ENCODE data around the gene ACAD9. TPM values are rescaled to one million over a fixed set of nuclear protein-coding genes. Genes with fewer than 3 reads are reported as not detected.

ACAD9 gene
- total RNA-seq, 4 donors from 2014 or later, result 25.6 to 41.6 (median 30.3) TPM

DNA sequence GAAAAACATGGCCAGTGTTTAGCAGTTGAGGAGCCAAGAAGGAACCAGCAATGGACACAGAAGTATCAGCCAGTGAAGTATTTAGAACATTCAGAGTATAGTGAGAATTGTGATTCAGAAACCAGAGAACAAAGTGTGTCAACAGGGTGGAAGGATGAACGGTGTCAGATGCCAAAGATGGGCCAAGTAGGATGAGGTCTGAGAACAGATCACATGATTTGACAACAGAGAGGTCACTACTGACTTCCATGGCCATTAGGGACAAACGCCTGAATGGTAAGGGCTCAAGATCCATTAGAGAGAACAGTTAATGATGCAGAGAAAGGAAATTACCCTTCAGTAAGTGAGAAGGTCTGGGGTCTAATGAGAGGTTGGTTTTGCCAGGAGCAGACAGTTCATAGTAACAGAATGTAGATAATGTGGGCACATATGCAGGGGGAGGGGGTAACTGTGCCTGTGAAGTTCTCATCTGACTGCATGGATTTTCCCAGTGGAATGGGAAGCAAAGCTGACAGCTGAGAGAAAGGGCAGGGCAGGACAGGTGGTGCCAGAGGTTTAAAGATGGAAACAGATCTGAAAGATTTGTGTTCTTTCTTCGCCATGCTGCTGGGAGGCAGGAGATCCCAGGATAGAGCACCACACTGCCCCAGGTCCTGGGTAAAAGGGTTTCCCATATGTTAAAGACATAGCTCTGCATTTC lies 4.8 kb upstream of the ACAD9 start:
- Histone ChIP-seq H3K27me3 (no peaks in the 10 kb centered on the region), H3K4me3 (no peak overlapping the region), H3K36me3 (no peaks in the 10 kb centered on the region), H3K27ac (replicated peaks in 1 of 4) (no peak overlapping the region), H3K4me1 (peaks cover 11 to 15% (median 13%) of the 10 kb centered on the region in 4 donors), H3K9me3 (no peaks in the 10 kb centered on the region)
- WGBS, result 75% methylated on average over 3 of the region's 3 CpGs
- DNase-seq (ENCODE audit: extremely low spot score), result no peak
- intact Hi-C loops (cut with DNase I), result no loop called here
- no peak for TF ChIP-seq POLR2A (IDR thresholded peaks at IDR 0.05; ENCODE audit: low read depth)
- TF ChIP-seq, protein P1, sequence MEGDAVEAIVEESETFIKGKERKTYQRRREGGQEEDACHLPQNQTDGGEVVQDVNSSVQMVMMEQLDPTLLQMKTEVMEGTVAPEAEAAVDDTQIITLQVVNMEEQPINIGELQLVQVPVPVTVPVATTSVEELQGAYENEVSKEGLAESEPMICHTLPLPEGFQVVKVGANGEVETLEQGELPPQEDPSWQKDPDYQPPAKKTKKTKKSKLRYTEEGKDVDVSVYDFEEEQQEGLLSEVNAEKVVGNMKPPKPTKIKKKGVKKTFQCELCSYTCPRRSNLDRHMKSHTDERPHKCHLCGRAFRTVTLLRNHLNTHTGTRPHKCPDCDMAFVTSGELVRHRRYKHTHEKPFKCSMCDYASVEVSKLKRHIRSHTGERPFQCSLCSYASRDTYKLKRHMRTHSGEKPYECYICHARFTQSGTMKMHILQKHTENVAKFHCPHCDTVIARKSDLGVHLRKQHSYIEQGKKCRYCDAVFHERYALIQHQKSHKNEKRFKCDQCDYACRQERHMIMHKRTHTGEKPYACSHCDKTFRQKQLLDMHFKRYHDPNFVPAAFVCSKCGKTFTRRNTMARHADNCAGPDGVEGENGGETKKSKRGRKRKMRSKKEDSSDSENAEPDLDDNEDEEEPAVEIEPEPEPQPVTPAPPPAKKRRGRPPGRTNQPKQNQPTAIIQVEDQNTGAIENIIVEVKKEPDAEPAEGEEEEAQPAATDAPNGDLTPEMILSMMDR (IDR thresholded peaks at IDR 0.05), result no peak
- no peak for TF ChIP-seq EP300 (IDR thresholded peaks at IDR 0.05)
- TF ChIP-seq POLR2AphosphoS5 (IDR thresholded peaks at IDR 0.05), result no peak

GRCh38 chr3:128875556-128876120 lies 3.8 kb upstream of the ACAD9 start:
- intact Hi-C loops (cut with DNase I), result no loop called here
- no peaks in the 10 kb centered on the region for H3K9me3 ChIP-seq
- no peak for DNase-seq (ENCODE audit: extremely low spot score)
- H3K27ac ChIP-seq (replicated peaks in 1 of 4), result no peak overlapping the region
- peaks cover 19 to 24% (median 22%) of the 10 kb centered on the region in 4 donors for H3K4me1 ChIP-seq
- TF ChIP-seq POLR2AphosphoS5 (IDR thresholded peaks at IDR 0.05), result no peak
- TF ChIP-seq, protein P1 (IDR thresholded peaks at IDR 0.05), result peak in 2 of 3 experiments; percentile 17 to 42
- H3K36me3 ChIP-seq, result no peaks in the 10 kb centered on the region
- no peaks in the 10 kb centered on the region for H3K27me3 ChIP-seq
- 58% methylated on average over 11 of the region's 12 CpGs for WGBS
- H3K4me3 ChIP-seq, result no peak overlapping the region

GRCh38 chr3:128878011-128878457 lies 1.4 kb upstream of the ACAD9 start:
- DNase-seq (ENCODE audit: extremely low spot score), result no peak
- Histone ChIP-seq H3K36me3 (peaks cover 0 to 10% (median 7%) of the 10 kb centered on the region in 4 donors), H3K27me3 (no peaks in the 10 kb centered on the region), H3K9me3 (no peaks in the 10 kb centered on the region), H3K4me3 (peak overlapping the region; percentile 71 to 83 (median 78)), H3K27ac (replicated peaks in 1 of 4) (peak overlapping the region; percentile 87 to 96 (median 94)), H3K4me1 (peaks cover 25 to 45% (median 39%) of the 10 kb centered on the region in 4 donors)
- 83% methylated on average over 3 of the region's 7 CpGs for whole genome bisulfite sequencing
- intact Hi-C loops (cut with DNase I), result no loop called here
- TF ChIP-seq, protein P1 (IDR thresholded peaks at IDR 0.05), result no peak
- TF ChIP-seq POLR2AphosphoS5 (IDR thresholded peaks at IDR 0.05) (no peak), POLR2A (IDR thresholded peaks at IDR 0.05; ENCODE audit: low read depth) (no peak), EP300 (IDR thresholded peaks at IDR 0.05) (no peak)

DNA sequence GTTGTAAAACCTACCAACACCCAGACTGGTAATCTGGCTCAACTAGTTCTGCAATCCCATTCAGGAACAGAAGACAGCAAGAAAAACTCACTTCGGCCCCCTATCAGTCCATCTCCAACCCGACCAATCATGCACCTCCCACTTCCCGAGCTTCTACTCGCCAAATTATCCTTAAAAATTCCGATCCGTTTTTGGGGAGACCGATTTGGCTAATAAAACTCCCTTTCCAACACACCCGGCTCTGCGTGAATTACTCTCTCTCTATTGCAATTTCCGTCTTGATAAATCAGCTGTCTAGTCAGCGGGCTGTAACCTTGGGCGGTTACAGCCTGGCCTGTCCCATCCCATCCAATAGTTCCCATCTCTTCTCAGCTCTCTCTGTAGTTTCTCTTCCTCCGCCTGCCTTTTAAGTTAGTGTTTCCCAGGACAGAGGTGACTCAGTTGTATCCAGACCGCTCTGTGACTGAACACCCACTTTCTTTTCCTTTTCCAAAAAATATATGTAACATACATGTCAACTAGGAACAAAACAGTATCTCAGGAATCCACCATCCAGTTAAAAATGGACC lies 780 bp upstream of the ACAD9 start:
- intact Hi-C loops (cut with DNase I), result no loop called here

More for the DNA sequence above, 780 bp upstream of the ACAD9 start:
- peak overlapping the region; percentile 87 to 96 (median 94) for H3K27ac ChIP-seq (replicated peaks in 1 of 4)
- DNase-seq (ENCODE audit: extremely low spot score), result no peak
- WGBS, result under 1% methylated on average over 14 of the region's 14 CpGs
- H3K36me3 ChIP-seq, result peaks cover 0 to 13% (median 7%) of the 10 kb centered on the region in 4 donors
- peaks cover 27 to 45% (median 41%) of the 10 kb centered on the region in 4 donors for H3K4me1 ChIP-seq
- no peaks in the 10 kb centered on the region for H3K9me3 ChIP-seq
- peak overlapping the region; percentile 71 to 83 (median 78) for H3K4me3 ChIP-seq
- no peaks in the 10 kb centered on the region for H3K27me3 ChIP-seq
- TF ChIP-seq POLR2A (IDR thresholded peaks at IDR 0.05; ENCODE audit: low read depth) (no peak), EP300 (IDR thresholded peaks at IDR 0.05) (no peak), POLR2AphosphoS5 (IDR thresholded peaks at IDR 0.05) (no peak)
- TF ChIP-seq, protein P1 (IDR thresholded peaks at IDR 0.05), result no peak
